SK-N-MC (cell line): Measurements from ENCODE around the gene KRTAP7-1.

Source experiments
- DNase-seq: peaks from one replicate; pipeline ENCODE4 v3.0.0-alpha.2; 2011; ENCODE audit warnings: low read depth, low spot score
- H3K27ac ChIP-seq: fragments of 200-600 bp; sonication (generic); 2 replicates; pipeline ENCODE4 v1.5.1; 2016; ENCODE audit warnings: mixed run types
- H3K36me3 ChIP-seq: fragments of 200-600 bp; sonication (generic); 2 replicates; pipeline ENCODE4 v1.6.1; 2017; ENCODE audit warnings: antibody characterized with exemption, low read length, mixed read lengths; ENCODE audit not compliant: insufficient read depth
- H3K4me3 ChIP-seq: fragments of 200-600 bp; sonication (generic); 2 replicates; pipeline ENCODE4 v1.5.1; 2016
- H3K9ac ChIP-seq: fragments of 200-600 bp; sonication (generic); 2 replicates; pipeline ENCODE4 v1.8.0; 2017; ENCODE audit warnings: mixed run types, mixed read lengths; ENCODE audit not compliant: insufficient read length
- H3K9me3 ChIP-seq: fragments of 200-600 bp; sonication (generic); 2 replicates; pipeline ENCODE4 v1.6.1; 2017; ENCODE audit warnings: low read depth, mild to moderate bottlenecking, antibody characterized with exemption, low read length, moderate library complexity, mixed read lengths
- EZH2 ChIP-seq: fragments of 200-600 bp; sonication (generic); IDR thresholded peaks from one replicate; pipeline ENCODE4 v1.6.1; 2017; ENCODE audit warnings: antibody characterized with exemption
- FOXP2 ChIP-seq: optimal IDR thresholded peaks from 2 replicates; pipeline ENCODE3; 2011; ENCODE audit warnings: mild to moderate bottlenecking, moderate library complexity; ENCODE audit not compliant: insufficient read depth; ENCODE audit errors: extremely low read length, control extremely low read depth
- POLR2AphosphoS5 ChIP-seq: IDR thresholded peaks from 2 replicates; pipeline ENCODE4 v1.6.1; 2012; ENCODE audit warnings: mild to moderate bottlenecking, low read depth, low read length, borderline replicate concordance

The KRTAP7-1 gene, protein sequence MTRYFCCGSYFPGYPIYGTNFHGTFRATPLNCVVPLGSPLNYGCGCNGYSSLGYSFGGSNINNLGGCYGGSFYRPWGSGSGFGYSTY

GRCh38 chr21:30829659-30830058, at the start of gene KRTAP7-1:
Gene KRTAP7-1 (minus strand): TSS chr21:30829759. CDS start chr21:30829698, 61 bp downstream.
- DNase-seq: no peak
- Histone ChIP-seq H3K9ac (no peak within 1 kb of the TSS), H3K36me3 (no peaks in the 10 kb centered on the region), H3K27ac (no peak within 1 kb of the TSS), H3K9me3 (no peaks in the 10 kb centered on the region), H3K4me3 (no peak within 1 kb of the TSS)
- TF ChIP-seq FOXP2: no peak
- TF ChIP-seq EZH2: no peak
- no peak for TF ChIP-seq POLR2AphosphoS5

GRCh38 chr21:30874526-30874925, 45.0 kb upstream of the KRTAP7-1 start:
- Histone ChIP-seq H3K4me3 (no peak overlapping the region), H3K9ac (no peak overlapping the region), H3K36me3 (no peaks in the 10 kb centered on the region), H3K27ac (no peak overlapping the region), H3K9me3 (no peaks in the 10 kb centered on the region)
- no peak for DNase-seq
- no peak for TF ChIP-seq EZH2
- TF ChIP-seq POLR2AphosphoS5: no peak
- TF ChIP-seq FOXP2: no peak

- Histone ChIP-seq H3K27ac (no peak overlapping the region), H3K9ac (no peak overlapping the region), H3K9me3 (no peaks in the 10 kb centered on the region), H3K4me3 (no peak overlapping the region), H3K36me3 (no peaks in the 10 kb centered on the region)
- TF ChIP-seq EZH2 (no peak), FOXP2 (no peak), POLR2AphosphoS5 (no peak)
- no peak for DNase-seq
These were observed 18.3 kb upstream of the KRTAP7-1 start for GRCh38 chr21:30847627-30848500.

GRCh38 chr21:30842990-30843389, 13.4 kb upstream of the KRTAP7-1 start:
- TF ChIP-seq EZH2 (no peak), FOXP2 (no peak), POLR2AphosphoS5 (no peak)
- H3K4me3 ChIP-seq: no peak overlapping the region
- H3K36me3 ChIP-seq: no peaks in the 10 kb centered on the region
- no peak overlapping the region for H3K9ac ChIP-seq
- no peaks in the 10 kb centered on the region for H3K9me3 ChIP-seq
- no peak overlapping the region for H3K27ac ChIP-seq
- DNase-seq: no peak

GRCh38 chr21:30839304-30839703, 9.7 kb upstream of the KRTAP7-1 start:
- H3K36me3 ChIP-seq: no peaks in the 10 kb centered on the region
- DNase-seq: no peak
- no peak overlapping the region for H3K27ac ChIP-seq
- no peak overlapping the region for H3K9ac ChIP-seq
- no peak for TF ChIP-seq EZH2
- no peak for TF ChIP-seq FOXP2
- TF ChIP-seq POLR2AphosphoS5: no peak
- no peaks in the 10 kb centered on the region for H3K9me3 ChIP-seq
- no peak overlapping the region for H3K4me3 ChIP-seq

- Histone ChIP-seq H3K9ac (no peak overlapping the region), H3K27ac (no peak overlapping the region), H3K9me3 (no peaks in the 10 kb centered on the region), H3K36me3 (no peaks in the 10 kb centered on the region), H3K4me3 (no peak overlapping the region)
- DNase-seq: no peak
- no peak for TF ChIP-seq FOXP2
- TF ChIP-seq EZH2: no peak
These were observed 9.0 kb upstream of the KRTAP7-1 start for GRCh38 chr21:30838536-30838935.

DNA sequence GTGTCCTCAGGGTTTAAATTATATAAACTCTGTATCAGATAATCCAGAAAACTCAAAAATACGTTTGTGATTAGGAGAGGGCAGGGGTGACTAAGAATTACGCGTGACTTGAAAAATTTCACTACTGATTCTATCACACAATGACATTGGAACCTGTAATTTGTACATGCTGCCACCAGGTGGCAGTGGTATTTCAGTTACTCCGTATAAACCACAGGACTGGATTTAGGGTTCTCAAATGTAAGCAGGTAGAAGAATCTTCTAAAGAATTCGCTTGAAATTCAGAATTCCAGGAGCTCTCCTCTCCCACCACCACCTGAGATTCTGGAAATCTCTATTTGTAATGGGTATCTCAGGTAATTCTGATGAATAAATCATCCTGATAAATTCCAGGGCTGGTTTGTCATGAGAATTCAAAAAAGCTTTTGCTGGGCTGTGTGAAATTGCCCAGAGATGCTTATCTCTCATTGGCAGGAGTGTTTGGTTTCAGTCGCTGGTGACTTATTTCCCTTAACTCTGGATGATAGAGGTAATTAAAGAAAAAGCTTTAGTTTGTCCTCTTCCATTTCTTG, 1.7 kb upstream of the KRTAP7-1 start:
- Histone ChIP-seq H3K27ac (no peak overlapping the region), H3K9me3 (no peaks in the 10 kb centered on the region), H3K9ac (no peak overlapping the region), H3K36me3 (no peaks in the 10 kb centered on the region), H3K4me3 (no peak overlapping the region)
- TF ChIP-seq POLR2AphosphoS5 (no peak), FOXP2 (no peak)
- peak; percentile 3 for DNase-seq

- Histone ChIP-seq H3K36me3 (no peaks in the 10 kb centered on the region), H3K4me3 (no peak overlapping the region), H3K27ac (no peak overlapping the region), H3K9me3 (no peaks in the 10 kb centered on the region), H3K9ac (no peak overlapping the region)
- TF ChIP-seq FOXP2: no peak
- TF ChIP-seq EZH2: no peak
- TF ChIP-seq POLR2AphosphoS5: no peak
- no peak for DNase-seq
These were observed 10.5 kb downstream of the KRTAP7-1 start for GRCh38 chr21:30818837-30819610.
